Myocyte (in vitro differentiated cells): Measurements from ENCODE around the gene METTL14. TPM values are rescaled to one million over a fixed set of nuclear protein-coding genes. Genes with fewer than 3 reads are reported as not detected.
"Not testable (repeated sequence)": the region's sequence is repeated elsewhere in the genome, so short reads cannot be mapped to it uniquely, and the experiment has no call there.

Source experiments
- DNase-seq: peaks from one replicate; pipeline ENCODE4 v3.0.0-alpha.2; 2012; ENCODE audit warnings: low read depth
- polyA plus RNA-seq: library from polyadenylated mRNA; unstranded; fragments of >200 nt; gene quantifications from one replicate; pipeline ENCODE4 v1.2.1, GENCODE V29; 2012; ENCODE audit warnings: missing spikeins
- total RNA-seq: library from RNA; depleted of rRNA; stranded (reverse); fragments of >200 nt; gene quantifications from 2 replicates; pipeline ENCODE4 v1.2.3, GENCODE V29; 2014

The METTL14 gene
- total RNA-seq = 51.1 and 57.0 TPM in 2 replicates
- 11.0 TPM for polyA plus RNA-seq

GRCh38 chr4:118684873-118685811 is at the start of gene METTL14:
Gene METTL14, plus strand, starts transcription at chr4:118685392. Its CDS starts 143 bp downstream, at chr4:118685535.
- DNase-seq = peak; percentile 96

GRCh38 chr4:118636126-118636525 is 49.1 kb upstream of the METTL14 start:
- DNase-seq = not testable (repeated sequence)

- DNase-seq = peak; percentile 20
Measured at GRCh38 chr4:118664665-118665064, 20.5 kb upstream of the METTL14 start.

- DNase-seq = peak; percentile 80
Measured at GRCh38 chr4:118669220-118669619, 16.0 kb upstream of the METTL14 start.

GRCh38 chr4:118670968-118671367 is 14.2 kb upstream of the METTL14 start:
- not testable (repeated sequence) for DNase-seq

GRCh38 chr4:118676128-118676527 is 9.1 kb upstream of the METTL14 start:
- DNase-seq = no peak

GRCh38 chr4:118680808-118681207 is 4.4 kb upstream of the METTL14 start:
- no peak for DNase-seq

GRCh38 chr4:118682928-118683327 is 2.3 kb upstream of the METTL14 start:
- peak; percentile 30 for DNase-seq

GRCh38 chr4:118683513-118683912 is 1.7 kb upstream of the METTL14 start:
- peak; percentile 10 for DNase-seq

- DNase-seq = no peak
Measured at GRCh38 chr4:118703118-118703517, 17.9 kb downstream of the METTL14 start.

GRCh38 chr4:118711052-118711451 is 25.9 kb downstream of the METTL14 start:
- DNase-seq = no peak

- DNase-seq = no peak
Measured at GRCh38 chr4:118712872-118713271, 27.7 kb downstream of the METTL14 start.

- DNase-seq = no peak
Measured at GRCh38 chr4:118714682-118715081, 29.5 kb downstream of the METTL14 start.

- DNase-seq = no peak
Measured at GRCh38 chr4:118716304-118716703, 31.1 kb downstream of the METTL14 start.

GRCh38 chr4:118718511-118719170 is 33.4 kb downstream of the METTL14 start:
- no peak for DNase-seq

- no peak for DNase-seq
Measured at GRCh38 chr4:118721752-118722151, 36.6 kb downstream of the METTL14 start.

- no peak for DNase-seq
Measured at GRCh38 chr4:118723369-118723768, 38.2 kb downstream of the METTL14 start.

GRCh38 chr4:118727360-118727759 is 42.2 kb downstream of the METTL14 start:
- peak; percentile 24 for DNase-seq

- DNase-seq = no peak
Measured at GRCh38 chr4:118729287-118730286, 44.4 kb downstream of the METTL14 start.

- DNase-seq = no peak
Measured at GRCh38 chr4:118730683-118731082, 45.5 kb downstream of the METTL14 start.
